Trophoblast cell (in vitro differentiated cells and primary cell): Measurements from ENCODE around the gene SLC7A14.

Experiments
- DNase-seq, 2 donors: peaks; one replicate each; pipeline ENCODE4 v3.0.0-alpha.2; 2016
- H2AFZ ChIP-seq: 2 replicates; pipeline ENCODE4 v1.6.1; 2013; ENCODE audit warnings: low read length, moderate library complexity, mild to moderate bottlenecking; ENCODE audit not compliant: insufficient read depth, poor library complexity
- H2AK5ac ChIP-seq: 2 replicates; pipeline ENCODE4 v1.6.1; 2013; ENCODE audit warnings: mild to moderate bottlenecking, low read length
- H2BK120ac ChIP-seq: 2 replicates; pipeline ENCODE4 v1.6.1; 2013; ENCODE audit warnings: low read length, mild to moderate bottlenecking, moderate library complexity; ENCODE audit not compliant: insufficient read depth, poor library complexity
- H2BK12ac ChIP-seq: 2 replicates; pipeline ENCODE4 v1.6.1; 2013; ENCODE audit warnings: mild to moderate bottlenecking, low read length, moderate library complexity
- H2BK5ac ChIP-seq: 2 replicates; pipeline ENCODE4 v1.6.1; 2013; ENCODE audit warnings: low read length, low read depth, moderate library complexity, mild to moderate bottlenecking; ENCODE audit not compliant: poor library complexity
- H3K14ac ChIP-seq: 2 replicates; pipeline ENCODE4 v1.6.1; 2013; ENCODE audit warnings: mild to moderate bottlenecking, low read length
- H3K18ac ChIP-seq: 2 replicates; pipeline ENCODE4 v1.6.1; 2013; ENCODE audit warnings: mild to moderate bottlenecking, low read length
- H3K23ac ChIP-seq: 2 replicates; pipeline ENCODE4 v1.6.1; 2013; ENCODE audit warnings: low read length
- H3K27ac ChIP-seq: 2 replicates; pipeline ENCODE4 v1.5.1; 2013; ENCODE audit warnings: low read depth, mild to moderate bottlenecking, inconsistent platforms, low read length, moderate library complexity
- H3K27me3 ChIP-seq: 2 replicates; pipeline ENCODE4 v1.6.1; 2013; ENCODE audit warnings: inconsistent platforms, mild to moderate bottlenecking, low read length, moderate library complexity; ENCODE audit not compliant: insufficient read depth
- H3K36me3 ChIP-seq, 2 experiments: 1 replicate in 1 of 2; 2 replicates in 1 of 2; pipeline ENCODE4 v1.6.1; 2013; ENCODE audit warnings: low read length in 2 of 2, mild to moderate bottlenecking in 2 of 2, moderate library complexity in 1 of 2; ENCODE audit not compliant: insufficient read depth in 2 of 2, control insufficient read depth in 1 of 2
- H3K4ac ChIP-seq: 2 replicates; pipeline ENCODE4 v1.6.1; 2013; ENCODE audit warnings: low read depth, mild to moderate bottlenecking, low read length, moderate library complexity
- H3K4me1 ChIP-seq, 2 experiments: 1 replicate in 1 of 2; 2 replicates in 1 of 2; pipeline ENCODE4 v1.6.1; 2013; ENCODE audit warnings: low read length in 2 of 2, mild to moderate bottlenecking in 2 of 2, moderate library complexity in 1 of 2; ENCODE audit not compliant: insufficient read depth in 2 of 2, control insufficient read depth in 1 of 2
- H3K4me2 ChIP-seq: 2 replicates; pipeline ENCODE4 v1.6.1; 2013; ENCODE audit warnings: inconsistent platforms, mild to moderate bottlenecking, low read length, moderate library complexity
- H3K4me3 ChIP-seq: 2 replicates; pipeline ENCODE4 v1.5.1; 2013; ENCODE audit warnings: mild to moderate bottlenecking, low read depth, low read length, inconsistent platforms
- H3K79me1 ChIP-seq: one replicate; pipeline ENCODE4 v1.6.1; 2013; ENCODE audit warnings: low read length
- H3K79me2 ChIP-seq: 2 replicates; pipeline ENCODE4 v1.6.1; 2013; ENCODE audit warnings: low read length, mild to moderate bottlenecking; ENCODE audit not compliant: control insufficient read depth, insufficient read depth, poor library complexity
- H3K9ac ChIP-seq: 2 replicates; pipeline ENCODE4 v1.6.1; 2013; ENCODE audit warnings: mild to moderate bottlenecking, low read length
- H3K9me3 ChIP-seq: 2 replicates; pipeline ENCODE4 v1.6.1; 2013; ENCODE audit warnings: low read depth, mild to moderate bottlenecking, control low read depth, inconsistent platforms, low read length; ENCODE audit not compliant: insufficient read depth
- H4K12ac ChIP-seq: 2 replicates; pipeline ENCODE4 v1.6.1; 2013; ENCODE audit warnings: low read depth, mild to moderate bottlenecking, low read length, moderate library complexity
- H4K8ac ChIP-seq: 2 replicates; pipeline ENCODE4 v1.6.1; 2013; ENCODE audit warnings: low read depth, mild to moderate bottlenecking, low read length, moderate library complexity
- H4K91ac ChIP-seq: one replicate; pipeline ENCODE4 v1.6.1; 2013; ENCODE audit warnings: low read depth, mild to moderate bottlenecking, low read length, moderate library complexity
- WGBS: extraction: QIAGEN DNeasy Blood & Tissue Kit; methylation state at CpG from one replicate; pipeline ENCODE4 v1.1.7; 2013; ENCODE audit warnings: missing lambda C conversion rate; ENCODE audit not compliant: insufficient read length, insufficient coverage; ENCODE audit errors: extremely low coverage; 5-methylcytosine and 5-hydroxymethylcytosine counted together

SLC7A14 gene

GRCh38 chr3:170423001-170423615 lies 162.8 kb downstream of the SLC7A14 start:
- Histone ChIP-seq H4K8ac (no peak overlapping the region), H3K79me1 (no peaks in the 10 kb centered on the region), H3K18ac (no peak overlapping the region), H3K4me1 (peaks cover 0 to 7% of the 10 kb centered on the region in 2 experiments), H3K4ac (no peak overlapping the region), H2AFZ (no peak overlapping the region), H3K14ac (no peak overlapping the region), H4K12ac (no peak overlapping the region), H2BK12ac (no peak overlapping the region), H2BK5ac (no peak overlapping the region), H3K36me3 (no peaks in the 10 kb centered on the region), H4K91ac (no peak overlapping the region), H3K9ac (no peak overlapping the region), H3K4me2 (no peak overlapping the region), H2BK120ac (no peak overlapping the region), H3K27me3 (peaks cover 9% of the 10 kb centered on the region), H3K27ac (no peak overlapping the region), H3K23ac (no peak overlapping the region), H2AK5ac (no peak overlapping the region), H3K4me3 (no peak overlapping the region), H3K9me3 (peaks cover 3% of the 10 kb centered on the region), H3K79me2 (no peaks in the 10 kb centered on the region)
- no peak for DNase-seq
- no CpG with 5 or more reads among the region's 8 CpGs for WGBS

DNA sequence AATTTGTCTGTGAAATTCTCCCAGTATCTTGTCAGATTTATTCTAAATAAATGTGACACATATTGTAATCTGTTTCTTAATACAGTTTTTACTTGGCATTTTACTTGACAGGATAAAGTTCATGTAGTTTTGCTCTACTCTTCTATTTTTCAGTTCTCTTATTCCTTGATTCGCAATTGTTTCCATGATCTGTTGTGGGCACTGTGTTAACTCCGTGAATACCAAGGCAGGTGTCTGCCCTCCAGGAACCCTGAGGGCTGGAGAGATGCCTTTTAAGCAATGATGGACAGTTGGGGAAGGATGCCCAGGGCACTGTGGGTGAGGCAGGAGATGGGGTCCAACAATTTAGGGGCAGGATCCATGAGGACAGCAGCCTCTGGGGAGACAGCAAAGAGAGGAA lies 164.1 kb downstream of the SLC7A14 start:
- no peak overlapping the region for H3K4me3 ChIP-seq

DNA sequence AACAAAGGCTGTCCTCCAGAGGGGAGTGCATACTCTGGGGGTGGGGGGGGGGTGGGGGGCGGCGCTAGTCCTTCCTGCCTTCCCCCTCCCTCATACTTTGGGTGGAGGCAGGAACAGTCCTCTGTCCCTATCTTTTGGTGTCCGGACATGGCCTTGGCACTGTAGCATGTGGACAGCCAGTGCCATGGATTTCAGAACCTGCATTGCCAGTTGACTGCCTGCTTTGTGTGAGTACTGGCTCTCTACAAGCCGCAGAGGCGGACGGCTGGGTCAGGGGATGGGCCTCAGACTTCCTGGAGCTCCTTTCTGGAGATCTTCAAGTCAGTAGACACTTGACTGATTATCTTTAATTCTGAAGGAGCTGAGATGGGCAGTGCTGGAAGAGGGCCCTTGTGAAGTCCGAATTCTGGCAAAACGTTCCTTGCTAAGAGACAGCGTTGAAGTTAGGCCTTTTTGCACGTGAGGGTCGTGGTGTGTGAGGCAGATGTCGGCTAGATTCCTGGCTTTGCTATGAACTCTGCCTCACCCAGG lies 164.7 kb downstream of the SLC7A14 start:
- no peak overlapping the region for H2BK5ac ChIP-seq
- no peak overlapping the region for H3K18ac ChIP-seq
- no peak for DNase-seq
- no CpG with 5 or more reads among the region's 12 CpGs for WGBS
- no peak overlapping the region for H2BK120ac ChIP-seq
- no peak overlapping the region for H2AK5ac ChIP-seq
- no peaks in the 10 kb centered on the region for H3K79me2 ChIP-seq
- H3K27me3 ChIP-seq, result peaks cover 9% of the 10 kb centered on the region
- no peak overlapping the region for H2AFZ ChIP-seq
- no peak overlapping the region for H3K23ac ChIP-seq
- no peak overlapping the region for H4K91ac ChIP-seq
- H3K4me1 ChIP-seq, result peaks cover 0 to 7% of the 10 kb centered on the region in 2 experiments
- no peak overlapping the region for H4K12ac ChIP-seq
- no peak overlapping the region for H3K14ac ChIP-seq
- H3K9me3 ChIP-seq, result peaks cover 5% of the 10 kb centered on the region
- no peak overlapping the region for H3K4me2 ChIP-seq
- no peak overlapping the region for H3K4me3 ChIP-seq
- no peak overlapping the region for H3K27ac ChIP-seq
- H2BK12ac ChIP-seq, result no peak overlapping the region
- no peak overlapping the region for H3K4ac ChIP-seq
- no peaks in the 10 kb centered on the region for H3K36me3 ChIP-seq
- H3K9ac ChIP-seq, result no peak overlapping the region
- H4K8ac ChIP-seq, result no peak overlapping the region
- H3K79me1 ChIP-seq, result no peaks in the 10 kb centered on the region

More for the DNA sequence above, 164.1 kb downstream of the SLC7A14 start:
- H4K91ac ChIP-seq, result no peak overlapping the region
- no peak overlapping the region for H2AK5ac ChIP-seq
- H3K14ac ChIP-seq, result no peak overlapping the region
- H4K8ac ChIP-seq, result no peak overlapping the region
- H3K18ac ChIP-seq, result no peak overlapping the region
- no peaks in the 10 kb centered on the region for H3K36me3 ChIP-seq
- H3K79me1 ChIP-seq, result no peaks in the 10 kb centered on the region
- no peak overlapping the region for H2BK120ac ChIP-seq
- no peak overlapping the region for H3K23ac ChIP-seq
- WGBS, result no CpG with 5 or more reads among the region's 2 CpGs
- H4K12ac ChIP-seq, result no peak overlapping the region
- H3K4me1 ChIP-seq, result peaks cover 0 to 7% of the 10 kb centered on the region in 2 experiments
- H3K27me3 ChIP-seq, result peaks cover 9% of the 10 kb centered on the region
- no peaks in the 10 kb centered on the region for H3K79me2 ChIP-seq
- peak overlapping the region; percentile 6 for H3K9ac ChIP-seq
- H2AFZ ChIP-seq, result no peak overlapping the region
- H3K9me3 ChIP-seq, result peaks cover 5% of the 10 kb centered on the region
- no peak overlapping the region for H2BK5ac ChIP-seq
- H3K4ac ChIP-seq, result no peak overlapping the region
- H3K27ac ChIP-seq, result no peak overlapping the region
- H2BK12ac ChIP-seq, result no peak overlapping the region
- no peak for DNase-seq
- H3K4me2 ChIP-seq, result no peak overlapping the region

DNA sequence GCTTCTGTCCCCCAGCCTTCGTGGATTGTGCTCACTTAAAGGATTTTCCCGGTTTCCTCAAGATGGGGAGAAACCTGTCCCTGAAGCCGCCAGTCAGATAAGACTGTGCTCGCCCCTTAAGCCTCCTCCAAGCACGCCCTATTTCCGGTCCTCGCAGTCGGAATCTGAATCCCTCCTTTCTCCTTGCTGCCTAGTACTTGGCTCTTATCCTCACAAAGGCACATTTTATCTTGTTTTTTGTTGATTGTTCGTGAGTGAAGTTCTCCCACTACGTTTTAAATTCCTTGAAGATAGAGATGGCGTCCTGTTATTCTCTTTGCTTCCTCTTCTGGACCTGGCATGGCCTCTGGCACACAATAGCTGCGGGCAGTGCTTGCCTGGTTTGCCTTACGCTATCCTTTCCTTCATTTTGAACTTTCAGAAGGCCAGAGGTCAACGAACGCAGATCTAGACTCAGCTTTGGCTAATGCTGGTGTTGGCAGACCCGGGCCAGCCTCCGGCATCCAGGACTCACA lies 165.5 kb downstream of the SLC7A14 start:
- DNase-seq, result no peak
- Histone ChIP-seq H4K91ac (no peak overlapping the region), H3K14ac (no peak overlapping the region), H3K23ac (no peak overlapping the region), H4K12ac (no peak overlapping the region), H3K4me2 (peak overlapping the region; percentile 76), H3K79me2 (no peaks in the 10 kb centered on the region), H2AK5ac (no peak overlapping the region), H2BK12ac (no peak overlapping the region), H3K4me3 (no peak overlapping the region), H3K18ac (no peak overlapping the region), H2BK5ac (no peak overlapping the region), H3K9me3 (peaks cover 5% of the 10 kb centered on the region), H3K4me1 (peaks cover 0 to 7% of the 10 kb centered on the region in 2 experiments), H3K36me3 (no peaks in the 10 kb centered on the region), H3K27me3 (peaks cover 9% of the 10 kb centered on the region), H3K4ac (no peak overlapping the region), H2BK120ac (no peak overlapping the region), H4K8ac (no peak overlapping the region), H3K27ac (no peak overlapping the region), H3K79me1 (no peaks in the 10 kb centered on the region), H2AFZ (no peak overlapping the region), H3K9ac (no peak overlapping the region)
- no CpG with 5 or more reads among the region's 17 CpGs for WGBS
